IPS-18c (cell line): ENCODE results near the gene PAPPA.

Experiments used
- H3K4me3 ChIP-seq: 2 replicates; pipeline ENCODE4 v1.7.0; 2013; ENCODE audit warnings: low read depth, mild to moderate bottlenecking, low read length, moderate library complexity; ENCODE audit not compliant: insufficient read depth
- H3K9me3 ChIP-seq: one replicate; pipeline ENCODE4 v1.6.1; 2013; ENCODE audit warnings: mild to moderate bottlenecking, low read length, moderate library complexity; ENCODE audit not compliant: control insufficient read depth, insufficient read depth

Gene PAPPA

DNA sequence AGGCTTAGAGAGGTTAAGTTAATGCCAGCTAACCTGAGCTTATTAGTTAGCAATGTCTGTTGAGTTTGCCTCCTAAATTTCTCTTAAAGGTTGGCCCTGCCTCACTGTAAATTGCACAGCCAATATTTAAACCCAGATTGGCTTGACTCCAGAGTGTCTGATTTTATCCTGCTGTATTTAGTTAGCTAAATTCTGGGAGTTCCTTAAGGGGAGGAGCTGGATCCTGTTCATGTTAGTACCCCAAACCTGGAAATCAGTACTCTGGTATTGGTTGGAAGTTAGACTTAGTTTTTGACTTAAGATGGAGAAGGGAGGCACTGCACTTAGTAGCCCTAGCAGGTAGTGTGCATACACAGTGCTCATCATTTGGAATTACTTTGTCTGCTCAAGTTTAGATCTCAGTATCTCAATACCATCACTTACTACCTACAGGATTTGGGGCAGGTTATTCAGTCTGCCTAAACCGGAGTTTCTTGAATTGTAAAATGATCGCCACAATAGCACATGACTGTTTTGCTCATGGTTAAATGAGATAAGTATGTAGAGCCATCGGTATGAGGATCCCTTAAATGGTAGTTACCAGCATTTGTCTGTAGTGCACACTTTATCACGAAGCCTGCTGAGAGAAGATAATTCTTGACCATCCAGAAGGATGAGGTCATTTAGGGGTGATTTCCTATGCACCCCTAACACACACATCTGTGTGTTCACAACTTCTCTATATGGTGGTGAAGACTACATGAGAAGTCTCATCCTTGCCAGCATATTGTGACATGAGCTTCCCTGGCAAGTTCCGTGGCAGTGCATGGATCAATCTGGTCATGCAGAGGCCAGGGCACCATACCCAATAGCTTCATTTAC is 268.8 kb downstream of the PAPPA start:
- Histone ChIP-seq H3K9me3 (no peaks in the 10 kb centered on the region), H3K4me3 (no peak overlapping the region)

DNA sequence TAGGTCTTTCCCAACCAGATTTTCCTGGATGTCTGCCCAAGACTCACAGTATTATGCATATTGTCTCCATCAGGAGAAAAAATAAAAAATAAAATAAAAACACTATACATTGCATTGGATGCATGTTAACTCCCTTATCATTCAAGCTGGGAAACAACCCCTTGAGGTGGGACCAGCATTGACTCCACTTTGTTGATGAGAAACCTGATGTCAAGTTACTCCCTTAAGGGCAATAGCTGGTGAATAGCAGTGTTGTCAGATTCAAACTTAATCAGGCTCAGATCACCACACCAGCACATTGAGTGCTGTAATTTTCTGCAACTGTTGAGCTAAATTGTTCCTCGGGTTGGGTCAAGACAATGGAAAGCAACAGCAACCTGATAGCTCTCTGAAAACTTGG is 269.6 kb downstream of the PAPPA start:
- Histone ChIP-seq H3K4me3 (no peak overlapping the region), H3K9me3 (no peaks in the 10 kb centered on the region)

DNA sequence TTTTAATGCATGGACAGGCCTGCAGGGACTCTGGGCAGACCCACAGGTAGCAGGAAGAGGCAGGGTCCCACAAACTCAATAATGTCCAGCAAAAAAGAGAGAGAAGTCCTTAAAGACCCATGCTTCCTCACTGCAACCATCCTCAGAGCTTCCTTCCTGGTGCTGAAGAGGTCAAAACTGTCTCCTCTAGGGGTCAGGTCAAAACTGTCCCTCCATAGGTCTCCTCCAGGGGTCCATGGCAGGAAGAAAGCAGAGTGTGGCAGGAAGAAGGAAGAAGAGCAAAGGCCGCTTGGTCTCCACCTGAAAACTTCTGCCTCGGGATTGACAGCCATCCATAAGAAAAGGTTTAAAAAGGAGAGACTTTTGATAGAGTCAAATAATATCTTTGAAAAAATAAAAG is 271.7 kb downstream of the PAPPA start:
- Histone ChIP-seq H3K9me3 (no peaks in the 10 kb centered on the region), H3K4me3 (no peak overlapping the region)

DNA sequence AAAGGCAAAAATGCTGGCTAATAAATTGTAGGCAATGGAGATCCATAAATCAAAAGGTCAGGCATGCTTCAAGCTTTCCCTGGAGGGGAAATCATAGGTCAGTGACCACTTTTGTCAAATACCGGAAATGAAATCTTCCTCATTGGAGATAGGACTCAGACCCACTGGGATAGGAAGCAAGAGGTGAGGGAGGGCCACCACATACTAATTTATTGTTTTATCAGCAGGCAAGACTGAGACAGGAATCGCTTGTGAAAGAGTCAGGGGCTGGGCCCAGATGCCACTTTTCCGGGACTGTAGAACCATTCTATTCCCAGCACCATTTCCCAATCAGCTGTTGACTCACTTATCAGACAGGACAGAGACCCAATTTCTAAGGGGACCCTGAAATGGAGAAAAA is 277.3 kb downstream of the PAPPA start:
- Histone ChIP-seq H3K9me3 (no peaks in the 10 kb centered on the region), H3K4me3 (no peak overlapping the region)

DNA sequence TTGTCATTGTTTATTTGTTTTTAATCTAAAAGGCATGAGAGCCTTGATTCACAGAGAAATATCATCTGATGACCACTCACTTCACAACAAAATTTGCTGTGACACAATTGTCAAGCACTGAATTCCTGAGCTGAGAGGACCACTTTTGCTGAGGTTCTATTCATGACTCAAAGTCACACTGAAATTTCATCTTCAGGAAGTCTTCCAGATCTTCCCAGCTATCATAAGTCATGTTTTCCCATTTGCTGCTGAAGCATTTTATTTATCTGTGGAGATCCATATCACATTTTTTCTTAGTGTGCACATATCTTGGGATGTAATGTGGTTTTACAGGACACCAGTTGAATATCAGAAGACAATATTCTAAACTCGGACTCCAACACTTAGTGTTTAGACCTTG is 278.5 kb downstream of the PAPPA start:
- Histone ChIP-seq H3K9me3 (no peaks in the 10 kb centered on the region), H3K4me3 (no peak overlapping the region)

DNA sequence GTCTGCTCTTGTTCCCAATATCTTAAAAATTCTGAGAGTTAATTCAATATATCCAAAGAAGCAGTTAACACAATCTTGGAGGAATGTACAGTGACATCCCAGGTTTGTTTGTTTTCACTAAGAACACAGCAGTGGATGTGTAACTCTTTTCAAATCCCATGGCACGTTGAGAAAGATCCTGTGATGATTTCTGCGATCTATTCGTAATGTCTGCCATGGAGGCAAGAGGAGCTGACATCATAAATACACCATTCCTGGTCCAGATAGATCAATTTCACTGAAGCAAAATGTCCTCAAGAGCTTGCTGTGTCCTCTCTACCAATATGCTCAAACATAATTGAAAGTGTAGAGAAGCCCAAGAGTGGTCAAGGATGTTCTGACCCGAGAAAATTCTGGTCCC is 280.7 kb downstream of the PAPPA start:
- Histone ChIP-seq H3K4me3 (no peak overlapping the region), H3K9me3 (no peaks in the 10 kb centered on the region)

DNA sequence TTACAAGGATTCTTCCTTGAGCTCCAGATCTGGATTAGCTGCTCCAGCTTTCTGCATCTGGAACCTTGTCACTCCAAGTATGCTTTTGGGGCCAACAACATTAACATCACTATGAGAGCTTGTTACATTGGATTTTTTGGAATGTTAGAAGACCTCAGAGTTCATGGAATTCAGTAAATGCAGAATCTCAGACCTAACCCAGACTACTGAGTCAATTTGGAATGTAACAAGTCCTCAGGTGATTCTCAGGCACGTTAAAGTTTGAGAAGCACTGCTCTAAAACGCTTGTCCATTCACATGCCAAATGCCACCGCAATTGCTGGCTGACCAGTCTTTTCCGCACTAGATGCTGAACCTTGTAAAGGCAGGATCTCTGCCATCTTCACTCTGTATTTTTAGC is 282.1 kb downstream of the PAPPA start:
- Histone ChIP-seq H3K4me3 (no peak overlapping the region), H3K9me3 (no peaks in the 10 kb centered on the region)

DNA sequence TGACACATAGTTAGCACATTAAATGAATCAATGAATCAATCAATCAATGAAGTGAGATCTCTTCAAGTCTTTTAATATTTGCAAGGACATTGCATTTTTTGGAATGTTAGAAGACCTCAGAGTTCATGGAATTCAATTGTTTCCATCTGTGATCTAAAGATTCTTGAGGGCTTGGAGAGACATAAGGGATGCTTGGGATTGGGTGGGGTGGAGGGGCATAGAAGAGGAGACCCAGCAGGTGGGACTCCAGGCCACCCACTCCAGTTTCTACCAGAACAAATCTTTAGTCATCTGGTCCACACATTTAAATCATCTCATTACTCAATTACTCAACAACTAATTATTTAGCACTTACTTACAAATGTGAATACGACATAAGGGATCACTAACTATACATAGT is 282.5 kb downstream of the PAPPA start:
- Histone ChIP-seq H3K4me3 (no peak overlapping the region), H3K9me3 (no peaks in the 10 kb centered on the region)

DNA sequence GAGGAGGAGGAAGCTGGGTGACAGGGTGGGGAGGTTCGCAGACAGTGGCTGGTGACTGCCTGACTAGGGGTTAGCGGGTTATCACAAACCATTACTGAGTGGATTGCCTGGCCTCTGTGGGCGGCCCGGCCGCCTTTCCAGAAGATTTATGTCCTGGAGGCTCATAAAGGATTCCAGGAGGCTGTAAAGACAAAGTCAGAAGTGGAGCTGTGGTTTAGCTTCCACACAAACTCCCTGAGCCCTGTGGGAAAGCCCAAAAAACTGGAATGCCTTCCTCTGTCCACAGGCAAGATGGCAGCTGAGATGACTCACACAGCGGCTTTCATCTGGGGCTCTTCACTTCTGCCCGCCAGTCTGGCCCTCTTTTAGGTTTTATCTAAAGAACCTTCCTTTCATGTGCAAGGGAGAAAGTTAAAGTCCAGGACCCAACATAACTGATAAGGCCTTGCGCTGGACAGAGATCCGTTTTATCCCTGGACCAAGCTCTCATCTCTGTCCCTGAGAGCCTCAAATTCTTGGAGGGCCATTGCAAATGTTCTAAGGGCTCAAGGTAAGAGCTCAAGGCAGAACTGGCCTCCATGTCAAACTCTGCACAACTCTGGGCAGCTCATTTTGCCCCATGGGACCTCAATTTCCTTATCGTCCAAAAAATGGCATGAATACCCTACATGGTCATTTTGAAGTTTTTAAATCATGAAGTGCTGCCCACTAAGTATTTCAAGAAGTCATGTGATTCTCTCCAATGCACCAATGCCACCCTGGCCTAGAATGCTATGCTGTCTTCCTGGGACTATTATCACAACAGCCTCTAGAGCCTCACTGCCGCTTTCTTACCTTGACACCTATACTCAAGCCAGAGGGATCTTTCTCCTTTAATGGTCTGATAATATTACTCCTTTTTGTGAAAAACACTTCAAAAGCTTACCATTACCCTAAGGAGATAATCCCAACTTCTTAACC is 284.1 kb downstream of the PAPPA start:
- H3K4me3 ChIP-seq: no peak overlapping the region
- no peaks in the 10 kb centered on the region for H3K9me3 ChIP-seq

DNA sequence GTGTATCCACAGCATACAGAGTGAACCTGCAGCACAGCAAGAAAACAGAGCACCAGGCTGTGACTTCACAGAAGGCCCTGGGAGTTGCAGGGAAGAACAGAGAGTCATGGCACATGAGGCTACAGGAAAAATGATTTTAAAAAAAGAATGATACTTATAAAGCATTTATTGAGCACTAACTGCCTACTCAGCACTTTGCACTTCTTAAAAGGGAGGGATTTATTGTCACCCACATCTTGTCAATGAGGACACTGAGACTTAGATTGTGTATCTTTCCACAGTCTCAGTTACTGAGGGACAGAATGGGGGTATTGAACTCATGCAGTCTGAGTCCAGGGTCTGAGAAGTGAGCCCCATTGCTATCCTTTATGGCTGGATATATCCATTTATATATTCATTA is 288.9 kb downstream of the PAPPA start:
- Histone ChIP-seq H3K9me3 (no peaks in the 10 kb centered on the region), H3K4me3 (no peak overlapping the region)

DNA sequence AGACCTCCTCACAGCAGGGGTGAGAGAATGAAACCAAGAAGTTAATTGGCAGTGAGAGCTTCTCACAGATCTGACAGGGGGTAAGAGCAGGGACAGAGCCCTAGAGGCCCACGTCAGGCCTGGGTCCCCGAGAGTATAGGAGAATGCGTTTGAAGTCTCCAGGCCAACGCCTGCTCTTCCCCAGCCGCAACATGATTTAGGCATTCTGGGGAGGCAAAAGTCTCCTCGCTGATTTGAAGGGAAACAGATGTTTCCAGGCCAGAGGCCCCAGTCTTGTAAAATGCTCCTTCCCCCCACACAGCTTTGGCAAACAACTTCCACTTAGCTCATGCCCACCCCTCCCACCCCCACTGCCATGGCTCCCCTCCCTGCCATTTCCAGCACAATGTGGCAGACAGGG is 294.3 kb downstream of the PAPPA start:
- Histone ChIP-seq H3K9me3 (peaks cover 2% of the 10 kb centered on the region), H3K4me3 (no peak overlapping the region)

DNA sequence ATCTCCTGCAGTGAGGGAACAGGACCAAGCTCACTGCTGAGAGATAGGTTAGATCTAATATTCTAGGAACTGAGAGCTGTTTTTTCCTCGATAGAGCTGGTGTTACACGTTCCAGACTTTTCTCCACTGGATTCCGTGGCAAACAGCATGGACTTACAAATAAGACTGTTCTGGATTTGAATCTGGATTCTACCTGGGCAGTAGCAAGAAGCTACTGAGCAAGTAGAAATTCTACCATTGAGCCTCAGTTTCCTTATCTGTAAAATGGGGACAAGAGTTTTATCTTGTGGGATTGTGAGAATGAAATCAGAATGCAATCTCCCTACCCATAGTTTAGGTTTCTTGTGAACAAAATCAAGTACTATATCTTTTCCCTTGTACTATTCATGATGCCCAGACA is 294.8 kb downstream of the PAPPA start:
- Histone ChIP-seq H3K4me3 (no peak overlapping the region), H3K9me3 (peaks cover 2% of the 10 kb centered on the region)

DNA sequence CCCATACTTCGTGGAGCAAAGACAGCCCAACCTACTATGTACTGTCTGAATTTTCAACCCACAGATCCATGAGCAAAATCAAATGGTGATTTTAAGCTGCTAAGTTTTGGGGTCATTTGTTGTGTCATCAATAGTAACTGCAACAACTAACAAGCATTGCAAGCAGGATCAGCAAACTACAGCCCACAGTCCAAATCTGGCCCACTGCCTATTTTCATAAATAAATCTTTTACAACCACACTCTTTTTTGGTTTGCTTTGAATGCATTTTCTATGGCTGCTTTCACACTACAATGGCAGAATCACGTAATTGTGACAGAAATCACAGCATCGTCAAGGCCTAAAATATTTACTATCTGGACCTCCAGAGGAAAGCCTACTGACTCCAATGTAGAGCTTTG is 296.4 kb downstream of the PAPPA start:
- H3K9me3 ChIP-seq: peaks cover 2% of the 10 kb centered on the region

DNA sequence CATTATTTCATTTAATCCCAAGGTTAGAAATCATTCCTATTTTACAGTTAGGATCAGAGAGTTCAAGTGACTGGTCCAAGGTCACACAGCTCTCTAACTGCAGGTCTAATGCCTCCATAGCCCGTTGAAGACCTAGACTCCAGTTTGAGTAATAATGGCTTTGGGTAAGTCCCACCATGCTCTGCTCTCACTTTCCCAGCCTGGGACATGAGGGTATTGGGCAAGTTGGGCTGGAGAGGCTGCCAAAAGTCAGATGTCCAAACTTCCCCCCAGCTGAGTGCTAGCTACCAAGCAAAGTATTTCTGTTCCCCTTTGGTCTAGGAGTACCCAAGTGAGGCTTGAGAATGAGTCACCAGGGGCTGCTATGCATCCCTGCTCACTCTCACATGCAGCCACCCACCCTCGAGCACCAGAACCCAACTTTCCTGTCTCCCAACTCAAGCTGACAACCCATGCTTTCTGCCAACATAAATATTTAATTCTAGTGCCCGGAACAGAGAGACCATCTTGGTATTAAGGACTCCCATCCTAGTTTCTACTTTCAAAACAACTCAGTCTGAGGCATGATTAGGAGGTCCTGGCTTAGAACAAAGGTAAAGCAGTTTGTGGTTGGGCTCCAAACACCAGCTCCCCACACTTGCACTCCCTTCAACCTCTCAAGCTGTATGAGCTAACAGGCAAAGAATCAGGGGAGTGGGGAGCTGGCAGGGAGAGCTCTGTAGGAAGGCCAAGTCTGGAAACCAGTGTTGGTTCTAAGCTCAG is 297.0 kb downstream of the PAPPA start:
- peaks cover 2% of the 10 kb centered on the region for H3K9me3 ChIP-seq

More for the DNA sequence above, 296.4 kb downstream of the PAPPA start:
- no peak overlapping the region for H3K4me3 ChIP-seq

DNA sequence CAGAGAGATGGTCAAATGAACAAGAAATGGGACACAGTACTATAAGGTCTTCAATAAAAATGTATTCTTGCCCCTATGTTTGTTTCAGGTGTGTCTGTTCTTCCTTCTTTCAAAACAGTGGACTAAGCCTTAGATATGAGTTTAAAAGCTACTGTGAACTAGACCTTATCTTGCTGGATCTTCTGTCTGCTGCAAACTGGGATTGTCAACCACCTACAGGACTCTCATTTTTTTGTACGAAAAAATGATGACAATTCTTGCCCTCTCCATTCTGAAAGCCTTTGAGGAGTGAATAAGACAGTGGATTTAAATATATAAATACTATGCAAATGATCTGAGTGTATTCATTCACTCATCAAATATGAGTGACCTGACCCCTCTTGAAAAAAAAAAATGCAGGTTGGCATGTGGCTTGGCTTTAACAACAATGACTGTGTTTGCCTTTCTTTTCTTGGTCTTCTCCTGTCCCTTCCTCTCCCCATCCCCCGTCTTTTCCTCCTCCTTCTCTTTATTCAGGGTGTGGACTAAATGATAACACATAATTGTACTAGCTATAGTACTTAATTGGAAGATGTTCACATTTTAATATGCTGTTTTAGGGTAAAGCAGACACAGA is 298.0 kb downstream of the PAPPA start:
- peaks cover 4% of the 10 kb centered on the region for H3K9me3 ChIP-seq

More for the DNA sequence above, 297.0 kb downstream of the PAPPA start:
- H3K4me3 ChIP-seq: no peak overlapping the region

More for the DNA sequence above, 298.0 kb downstream of the PAPPA start:
- H3K4me3 ChIP-seq: no peak overlapping the region
